Activated CD4-positive, alpha-beta T cell treated with anti-CD3 and anti-CD28 coated beads, Interleukin-2, amount 10 ng/mL, durations not matched to agents 24 days and 14 days (primary cell): ENCODE results near the gene CD276. TPM values are rescaled to one million over a fixed set of nuclear protein-coding genes. Genes with fewer than 3 reads are reported as not detected.
"Not testable (repeated sequence)": the region's sequence is repeated elsewhere in the genome, so short reads cannot be mapped to it uniquely, and the experiment has no call there.

ENCODE experiments used
- DNase-seq: peaks from one replicate; pipeline ENCODE4 v3.0.0; 2022
- H3K27ac Mint-ChIP-seq: one replicate; pipeline ENCODE4 v1.8.0; 2022; ENCODE audit warnings: mild to moderate bottlenecking, mixed read lengths
- H3K27me3 Mint-ChIP-seq: one replicate; pipeline ENCODE4 v1.8.0; 2022; ENCODE audit warnings: mixed read lengths
- H3K36me3 Mint-ChIP-seq: one replicate; pipeline ENCODE4 v1.8.0; 2022; ENCODE audit warnings: low read depth, mild to moderate bottlenecking, mixed read lengths
- H3K4me1 Mint-ChIP-seq: one replicate; pipeline ENCODE4 v1.8.0; 2021; ENCODE audit warnings: mixed read lengths
- H3K4me3 Mint-ChIP-seq: one replicate; pipeline ENCODE4 v1.8.0; 2022; ENCODE audit warnings: mild to moderate bottlenecking, moderate library complexity, mixed read lengths
- H3K9me3 Mint-ChIP-seq: one replicate; pipeline ENCODE4 v1.8.0; 2021; ENCODE audit warnings: mixed read lengths
- intact Hi-C: fragments of 100-400 bp; cut with micrococcal nuclease; formaldehyde crosslinking; loops from one replicate; pipeline ENCODE4 v1.15.1; 2023
- total RNA-seq: library from RNA; stranded (reverse); gene quantifications from 2 replicates; pipeline ENCODE4 v1.2.3, GENCODE V29; 2022

The CD276 gene
- 20.1 and 20.3 TPM in 2 replicates for total RNA-seq

- intact Hi-C loops: loop anchor here (2.0 to 5.0 kb wide), 2 partner anchors 13 to 52 kb away; partner anchors contain the start of gene NPTN
- Mint-ChIP-seq H3K4me1 (peaks cover 24% of the 10 kb centered on the region), H3K9me3 (no peaks in the 10 kb centered on the region), H3K27me3 (peaks cover 53% of the 10 kb centered on the region), H3K4me3 (peak within 1 kb of the TSS; percentile 84), H3K36me3 (no peaks in the 10 kb centered on the region), H3K27ac (peak within 1 kb of the TSS; percentile 82)
- no peak for DNase-seq
These were observed at the start of gene CD276 for GRCh38 chr15:73683777-73684580. CD276 (plus strand) TSS chr15:73684383; CDS start chr15:73699640, 15,257 bp downstream.

DNA sequence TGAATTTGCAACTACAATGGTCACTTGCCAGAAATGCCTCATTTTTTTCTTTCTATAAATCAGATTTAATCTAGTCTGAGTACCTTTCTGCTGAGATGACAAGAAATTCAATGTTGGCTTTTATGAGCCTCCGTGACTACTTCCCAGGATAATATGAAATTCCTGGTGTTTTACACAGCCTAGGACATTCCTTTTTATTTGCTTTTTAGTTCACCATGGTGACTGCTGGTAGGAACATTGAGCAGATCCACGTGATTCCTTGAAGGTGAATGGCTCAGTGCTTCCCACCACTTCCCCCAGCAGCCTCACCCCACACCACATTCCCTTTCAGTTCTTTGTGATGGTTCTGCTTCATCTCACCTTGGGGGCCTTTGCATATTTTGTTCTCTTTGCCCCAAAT, 46.7 kb upstream of the CD276 start:
- peaks cover 36% of the 10 kb centered on the region for H3K27me3 Mint-ChIP-seq
- H3K27ac Mint-ChIP-seq: no peak overlapping the region
- H3K4me3 Mint-ChIP-seq: no peak overlapping the region

DNA sequence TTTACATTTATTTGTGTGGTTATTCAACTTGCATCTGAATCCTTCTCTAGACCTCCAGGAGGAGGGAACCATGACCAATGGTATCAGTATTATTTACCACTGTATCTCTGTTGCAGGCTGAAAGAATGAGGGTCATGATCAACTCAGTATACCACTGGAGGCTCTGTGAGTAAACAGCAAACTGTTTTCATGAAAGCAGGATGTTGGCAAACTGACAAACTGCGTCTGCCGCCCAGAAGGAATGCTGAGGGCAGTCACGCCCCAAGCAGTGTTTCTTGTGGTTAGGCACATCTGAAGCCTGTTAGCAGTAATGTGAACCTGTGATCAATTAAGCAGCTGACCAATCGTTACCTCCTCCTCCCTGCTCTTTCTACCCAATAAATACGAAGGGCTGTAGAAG, 44.7 kb upstream of the CD276 start:
- intact Hi-C loops, H3K4me3 Mint-ChIP-seq, H3K36me3 Mint-ChIP-seq, H3K9me3 Mint-ChIP-seq, H3K27ac Mint-ChIP-seq, H3K4me1 Mint-ChIP-seq, DNase-seq: not testable (repeated sequence)
- H3K27me3 Mint-ChIP-seq: peaks cover 43% of the 10 kb centered on the region

More for the DNA sequence above, 46.7 kb upstream of the CD276 start:
- intact Hi-C loops: loop anchor here (1.0 kb wide), 1 partner anchor 63 kb away; no protein-coding TSS in a partner anchor
- Mint-ChIP-seq H3K9me3 (peaks cover 6% of the 10 kb centered on the region), H3K4me1 (peaks cover 13% of the 10 kb centered on the region), H3K36me3 (no peaks in the 10 kb centered on the region)
- DNase-seq: no peak

DNA sequence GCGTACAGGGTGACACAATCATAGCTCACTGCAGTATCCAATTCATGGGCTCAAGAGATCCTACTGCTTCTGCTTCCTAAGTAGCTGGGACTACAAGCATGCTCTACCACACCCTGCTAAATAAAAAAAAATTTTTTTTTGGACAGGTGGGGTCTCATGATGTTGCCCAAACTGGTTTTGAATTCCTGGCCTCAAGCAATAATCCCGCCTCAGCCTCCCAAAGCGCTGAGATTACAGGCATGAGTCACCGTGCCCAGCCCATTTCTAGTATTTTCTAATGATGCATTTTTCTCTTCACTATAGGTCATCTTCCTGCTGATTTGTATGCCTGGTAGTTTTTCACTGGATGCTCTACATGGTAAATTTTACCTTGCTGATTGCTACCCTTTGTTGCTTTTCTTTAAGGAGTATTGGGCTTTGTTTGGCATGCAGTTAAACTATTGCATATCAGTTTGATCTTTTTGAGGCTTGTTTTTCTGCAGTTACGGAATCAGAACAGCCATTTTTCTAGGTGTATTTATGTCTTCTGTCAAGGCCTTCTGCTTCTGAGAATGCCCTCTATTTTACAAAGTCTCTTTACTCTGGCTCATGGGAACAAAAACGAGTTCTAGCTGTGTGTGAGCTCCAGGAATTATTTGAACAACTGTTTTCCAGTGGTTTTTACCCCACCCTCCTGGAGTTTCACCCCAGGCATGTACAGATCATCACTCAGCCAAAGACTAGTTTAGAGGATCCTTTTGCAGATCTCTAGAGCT, 36.7 kb upstream of the CD276 start:
- H3K27ac Mint-ChIP-seq: no peak overlapping the region

GRCh38 chr15:73648014-73648295, 36.2 kb upstream of the CD276 start:
- Mint-ChIP-seq H3K27ac (no peak overlapping the region), H3K4me1 (peaks cover 10% of the 10 kb centered on the region), H3K9me3 (peaks cover 11% of the 10 kb centered on the region), H3K27me3 (peaks cover 12% of the 10 kb centered on the region), H3K36me3 (no peaks in the 10 kb centered on the region), H3K4me3 (no peak overlapping the region)
- intact Hi-C loops: no loop called here
- no peak for DNase-seq

More for the DNA sequence above, 36.7 kb upstream of the CD276 start:
- peaks cover 14% of the 10 kb centered on the region for H3K27me3 Mint-ChIP-seq
- no peaks in the 10 kb centered on the region for H3K36me3 Mint-ChIP-seq
- DNase-seq: no peak
- peaks cover 11% of the 10 kb centered on the region for H3K9me3 Mint-ChIP-seq
- H3K4me1 Mint-ChIP-seq: peaks cover 10% of the 10 kb centered on the region
- H3K4me3 Mint-ChIP-seq: no peak overlapping the region
- intact Hi-C loops: no loop called here

- peaks cover 10% of the 10 kb centered on the region for H3K27me3 Mint-ChIP-seq
- peak overlapping the region; percentile 57 for H3K27ac Mint-ChIP-seq
- H3K4me3 Mint-ChIP-seq: no peak overlapping the region
- no peaks in the 10 kb centered on the region for H3K36me3 Mint-ChIP-seq
- H3K4me1 Mint-ChIP-seq: peaks cover 10% of the 10 kb centered on the region
- DNase-seq: no peak
- intact Hi-C loops: loop anchor here (2.0 kb wide), 1 partner anchor 46 kb away; no protein-coding TSS in a partner anchor
- H3K9me3 Mint-ChIP-seq: peaks cover 11% of the 10 kb centered on the region
These were observed 33.6 kb upstream of the CD276 start for GRCh38 chr15:73650416-73651126.

DNA sequence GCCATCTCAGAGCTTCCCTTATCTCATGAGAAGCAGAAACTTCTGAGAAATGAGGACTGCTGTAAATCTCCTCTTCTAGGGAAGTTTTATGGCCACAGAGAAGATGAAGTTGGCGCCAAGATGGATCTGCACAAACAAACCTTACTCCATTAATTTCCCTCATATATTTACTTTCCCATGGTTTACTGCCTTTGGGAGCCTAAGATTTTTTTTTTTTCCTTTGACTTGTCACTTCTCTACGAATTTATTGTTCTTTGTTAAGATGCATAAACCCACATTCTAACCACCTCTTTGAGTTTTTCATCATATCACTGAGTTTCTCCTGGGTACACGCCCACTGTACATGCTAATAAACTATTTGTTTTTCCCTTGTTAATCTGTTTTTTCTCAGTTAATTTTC, 29.5 kb upstream of the CD276 start:
- DNase-seq: no peak
- peaks cover 14% of the 10 kb centered on the region for H3K9me3 Mint-ChIP-seq
- intact Hi-C loops: no loop called here
- peaks cover 8% of the 10 kb centered on the region for H3K4me1 Mint-ChIP-seq
- H3K4me3 Mint-ChIP-seq: no peak overlapping the region
- no peaks in the 10 kb centered on the region for H3K36me3 Mint-ChIP-seq
- no peak overlapping the region for H3K27ac Mint-ChIP-seq
- peaks cover 18% of the 10 kb centered on the region for H3K27me3 Mint-ChIP-seq

GRCh38 chr15:73655724-73656123, 28.5 kb upstream of the CD276 start:
- DNase-seq: no peak
- H3K36me3 Mint-ChIP-seq: no peaks in the 10 kb centered on the region
- H3K4me1 Mint-ChIP-seq: peaks cover 6% of the 10 kb centered on the region
- peaks cover 28% of the 10 kb centered on the region for H3K27me3 Mint-ChIP-seq
- H3K4me3 Mint-ChIP-seq: no peak overlapping the region
- no peak overlapping the region for H3K27ac Mint-ChIP-seq
- intact Hi-C loops: no loop called here
- peaks cover 9% of the 10 kb centered on the region for H3K9me3 Mint-ChIP-seq

DNA sequence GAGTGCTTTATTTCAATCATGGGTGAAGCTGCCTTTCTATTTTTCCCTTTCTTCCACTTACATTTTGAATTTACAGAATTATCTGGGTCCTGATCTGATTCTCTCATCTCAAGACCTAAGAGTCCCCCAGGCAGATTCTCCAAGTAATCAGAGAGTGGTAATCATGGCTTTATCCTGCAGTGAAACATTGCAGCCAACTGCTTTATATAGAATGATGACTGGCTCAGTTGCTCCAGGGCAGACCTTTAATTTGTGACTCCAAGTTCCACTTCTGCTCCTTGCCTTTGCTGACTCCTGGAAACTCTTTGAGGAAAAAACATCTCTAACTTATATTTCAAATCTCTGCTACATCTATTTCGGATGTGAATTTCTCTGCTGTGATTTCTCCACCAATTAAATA, 25.5 kb upstream of the CD276 start:
- intact Hi-C loops: no loop called here
- Mint-ChIP-seq H3K27me3 (peaks cover 33% of the 10 kb centered on the region), H3K9me3 (peaks cover 7% of the 10 kb centered on the region), H3K4me3 (no peak overlapping the region), H3K36me3 (no peaks in the 10 kb centered on the region), H3K4me1 (peaks cover 3% of the 10 kb centered on the region), H3K27ac (no peak overlapping the region)
- DNase-seq: no peak

GRCh38 chr15:73660455-73660854, 23.7 kb upstream of the CD276 start:
- Mint-ChIP-seq H3K27me3 (peaks cover 32% of the 10 kb centered on the region), H3K4me1 (peaks cover 3% of the 10 kb centered on the region), H3K36me3 (no peaks in the 10 kb centered on the region), H3K4me3 (no peak overlapping the region), H3K27ac (no peak overlapping the region), H3K9me3 (peaks cover 8% of the 10 kb centered on the region)
- intact Hi-C loops: no loop called here
- no peak for DNase-seq

- H3K27me3 Mint-ChIP-seq: peaks cover 26% of the 10 kb centered on the region
- H3K9me3 Mint-ChIP-seq: no peaks in the 10 kb centered on the region
- DNase-seq: no peak
- no peak overlapping the region for H3K4me3 Mint-ChIP-seq
- H3K27ac Mint-ChIP-seq: no peak overlapping the region
- H3K36me3 Mint-ChIP-seq: no peaks in the 10 kb centered on the region
- intact Hi-C loops: no loop called here
- peaks cover 11% of the 10 kb centered on the region for H3K4me1 Mint-ChIP-seq
These were observed 9.6 kb upstream of the CD276 start for GRCh38 chr15:73674587-73674986.

GRCh38 chr15:73677146-73677607, 7.0 kb upstream of the CD276 start:
- Mint-ChIP-seq H3K27me3 (peaks cover 28% of the 10 kb centered on the region), H3K36me3 (no peaks in the 10 kb centered on the region), H3K27ac (no peak overlapping the region), H3K9me3 (no peaks in the 10 kb centered on the region), H3K4me1 (peaks cover 14% of the 10 kb centered on the region), H3K4me3 (no peak overlapping the region)
- peak; percentile 87 for DNase-seq
- intact Hi-C loops: loop anchor here (1.0 kb wide), 1 partner anchor 20 kb away; no protein-coding TSS in a partner anchor

GRCh38 chr15:73677733-73678132, 6.5 kb upstream of the CD276 start:
- Mint-ChIP-seq H3K4me3 (no peak overlapping the region), H3K27me3 (peaks cover 29% of the 10 kb centered on the region), H3K36me3 (no peaks in the 10 kb centered on the region), H3K9me3 (no peaks in the 10 kb centered on the region), H3K27ac (no peak overlapping the region), H3K4me1 (peaks cover 15% of the 10 kb centered on the region)
- intact Hi-C loops: loop anchor here (1.0 kb wide), 1 partner anchor 20 kb away; no protein-coding TSS in a partner anchor
- DNase-seq: no peak
